Left kidney (tissue), 2 donors: ENCODE data around the gene CSNK2B. TPM values are rescaled to one million over a fixed set of nuclear protein-coding genes. Genes with fewer than 3 reads are reported as not detected.

ENCODE experiments used
- DNase-seq: peaks from one replicate; pipeline ENCODE4 v3.0.0-alpha.2; 2013
- polyA plus RNA-seq: library from polyadenylated mRNA; unstranded; fragments of 120-200 nt; gene quantifications from one replicate; pipeline ENCODE4 v1.2.1, GENCODE V29; 2013; ENCODE audit not compliant: insufficient read length

CSNK2B gene
- polyA plus RNA-seq, 1 donor, result 237 TPM

DNA sequence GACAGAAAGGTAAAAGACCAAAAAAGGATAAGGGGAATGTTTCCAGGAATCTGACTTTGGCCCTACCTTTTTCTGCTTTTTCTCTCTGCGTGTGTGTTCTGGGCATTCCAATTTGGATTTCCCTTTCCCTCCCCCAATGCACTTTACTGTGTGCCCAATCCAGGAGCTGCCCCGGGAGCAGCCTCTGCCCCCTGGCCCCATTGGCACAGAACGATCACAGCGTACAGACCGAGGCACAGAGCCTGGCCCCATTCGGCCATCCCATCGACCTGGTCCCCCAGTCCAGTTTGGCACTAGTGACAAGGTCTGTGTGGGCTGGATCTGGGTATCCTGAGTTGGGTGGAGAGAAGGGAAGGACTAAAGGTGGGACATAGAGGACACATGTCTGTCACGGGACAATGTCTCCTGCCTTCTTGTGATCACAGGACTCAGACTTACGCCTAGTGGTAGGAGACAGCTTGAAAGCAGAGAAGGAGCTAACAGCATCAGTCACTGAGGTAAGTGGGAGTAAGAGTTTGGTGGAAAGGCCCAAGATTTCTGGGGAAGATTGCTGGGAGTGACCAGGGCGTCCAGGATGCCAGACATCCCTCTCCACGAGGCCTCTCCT is 30.8 kb upstream of the CSNK2B start:
- DNase-seq, result no peak

DNA sequence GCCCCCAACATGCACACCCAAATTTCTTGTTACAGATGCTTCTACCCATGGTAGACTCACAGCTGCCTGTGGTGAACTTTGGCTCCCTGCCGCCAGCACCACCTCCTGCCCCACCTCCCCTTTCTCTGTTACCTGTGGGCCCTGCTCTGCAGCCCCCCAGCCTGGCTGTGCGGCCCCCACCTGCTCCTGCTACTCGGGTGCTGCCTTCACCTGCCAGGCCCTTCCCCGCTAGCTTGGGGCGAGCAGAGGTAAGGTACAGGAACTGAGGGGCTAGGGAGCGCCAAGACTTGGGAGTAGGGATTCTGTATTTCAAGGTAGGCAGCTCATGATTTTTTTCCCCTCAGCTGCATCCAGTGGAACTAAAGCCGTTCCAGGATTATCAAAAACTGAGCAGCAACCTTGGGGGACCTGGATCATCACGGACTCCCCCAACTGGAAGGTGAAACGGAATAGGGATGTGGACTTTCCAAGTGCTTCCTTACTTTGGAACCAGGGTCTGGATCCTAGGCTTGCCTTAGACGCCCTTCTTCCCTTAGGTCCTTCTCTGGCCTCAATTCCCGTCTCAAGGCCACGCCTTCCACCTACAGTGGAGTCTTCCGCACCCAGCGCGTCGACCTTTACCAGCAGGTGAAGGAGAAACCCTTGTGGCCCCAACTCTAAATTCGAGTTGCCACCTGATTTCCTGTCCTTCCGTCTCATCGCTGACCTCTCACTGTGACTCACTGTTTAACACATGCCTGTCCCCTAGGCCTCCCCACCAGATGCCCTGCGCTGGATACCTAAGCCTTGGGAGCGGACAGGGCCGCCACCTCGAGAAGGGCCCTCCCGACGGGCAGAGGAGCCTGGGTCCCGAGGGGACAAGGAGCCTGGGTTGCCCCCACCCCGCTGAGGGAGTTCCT is 28.9 kb upstream of the CSNK2B start:
- no peak for DNase-seq

DNA sequence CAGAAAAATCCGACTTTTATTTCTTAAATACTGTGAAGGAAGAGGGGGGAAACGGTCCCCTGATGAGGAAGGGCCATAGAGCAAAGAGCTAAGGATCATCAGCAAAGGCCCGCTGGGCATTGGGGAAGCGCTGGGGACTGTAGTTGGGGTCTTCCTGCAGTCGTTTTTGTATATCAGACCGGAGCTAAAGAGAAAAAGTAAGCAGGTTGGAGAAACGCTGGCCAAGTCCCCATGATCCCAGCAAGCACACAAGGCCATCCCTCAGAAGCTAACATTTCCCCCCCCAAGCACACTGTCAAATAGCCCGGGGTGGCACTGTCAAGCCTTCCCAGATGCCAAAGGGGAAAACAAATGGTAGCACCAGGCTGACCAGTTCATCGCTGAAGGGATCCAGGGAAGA is 26.8 kb upstream of the CSNK2B start:
- DNase-seq, result no peak

DNA sequence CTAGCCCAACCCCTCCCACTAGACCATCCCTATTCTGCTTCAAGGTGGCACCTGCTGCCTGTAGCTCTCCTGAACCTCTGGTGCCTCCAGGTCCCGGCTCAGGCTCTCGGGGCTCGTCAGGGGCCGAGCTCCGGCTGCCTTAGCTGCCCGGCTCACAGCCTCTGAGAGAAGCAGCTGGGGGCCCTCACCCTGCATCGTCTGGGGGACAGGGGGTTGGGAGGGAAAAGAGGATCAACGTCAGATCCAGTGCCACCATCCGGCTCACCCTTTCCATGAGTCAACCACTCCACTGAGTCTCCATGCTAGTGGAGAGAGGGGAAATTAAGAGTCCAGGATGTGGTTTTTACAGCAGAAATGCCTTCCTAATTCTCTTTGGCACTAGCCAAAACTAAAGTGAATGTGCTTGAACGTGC is 26.4 kb upstream of the CSNK2B start:
- DNase-seq, result no peak

DNA sequence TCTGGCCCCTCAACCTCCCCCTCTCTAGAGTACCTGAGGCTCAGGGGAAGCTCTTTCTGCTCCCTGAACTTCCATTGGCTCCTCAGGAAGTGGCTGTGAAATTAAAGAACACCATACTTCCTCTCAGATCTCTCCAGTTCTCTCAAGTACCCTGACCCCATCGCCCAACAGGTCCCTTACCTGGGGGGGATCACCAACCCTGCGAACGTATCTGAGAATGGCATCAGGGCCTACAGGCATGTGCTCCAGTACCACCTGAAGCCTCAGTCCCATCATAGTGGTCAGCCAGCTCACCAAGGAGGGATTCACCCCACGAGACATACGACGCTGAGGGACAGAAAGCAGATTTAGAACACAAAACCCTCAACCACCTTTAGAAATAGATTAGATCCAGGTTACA is 25.3 kb upstream of the CSNK2B start:
- DNase-seq, result no peak

DNA sequence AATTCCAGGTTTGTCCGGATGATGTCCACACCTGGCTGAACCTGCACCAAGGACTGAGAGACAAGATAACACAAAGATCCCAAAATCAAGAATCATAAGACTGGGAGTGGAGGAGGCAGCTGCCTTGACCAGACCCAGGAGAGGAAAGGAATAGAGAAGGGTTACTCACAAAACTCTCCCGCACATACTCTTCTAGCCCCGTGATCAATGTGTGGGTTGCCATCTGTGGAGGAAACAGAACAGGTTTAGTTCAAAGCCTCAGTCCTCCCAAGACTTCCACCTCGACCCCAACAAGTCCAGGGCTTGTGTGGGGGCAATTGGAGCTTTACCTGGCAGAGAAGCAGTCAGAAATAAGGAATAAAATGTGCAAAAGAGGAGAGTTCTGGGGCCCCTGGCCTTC is 24.5 kb upstream of the CSNK2B start:
- DNase-seq, result no peak

DNA sequence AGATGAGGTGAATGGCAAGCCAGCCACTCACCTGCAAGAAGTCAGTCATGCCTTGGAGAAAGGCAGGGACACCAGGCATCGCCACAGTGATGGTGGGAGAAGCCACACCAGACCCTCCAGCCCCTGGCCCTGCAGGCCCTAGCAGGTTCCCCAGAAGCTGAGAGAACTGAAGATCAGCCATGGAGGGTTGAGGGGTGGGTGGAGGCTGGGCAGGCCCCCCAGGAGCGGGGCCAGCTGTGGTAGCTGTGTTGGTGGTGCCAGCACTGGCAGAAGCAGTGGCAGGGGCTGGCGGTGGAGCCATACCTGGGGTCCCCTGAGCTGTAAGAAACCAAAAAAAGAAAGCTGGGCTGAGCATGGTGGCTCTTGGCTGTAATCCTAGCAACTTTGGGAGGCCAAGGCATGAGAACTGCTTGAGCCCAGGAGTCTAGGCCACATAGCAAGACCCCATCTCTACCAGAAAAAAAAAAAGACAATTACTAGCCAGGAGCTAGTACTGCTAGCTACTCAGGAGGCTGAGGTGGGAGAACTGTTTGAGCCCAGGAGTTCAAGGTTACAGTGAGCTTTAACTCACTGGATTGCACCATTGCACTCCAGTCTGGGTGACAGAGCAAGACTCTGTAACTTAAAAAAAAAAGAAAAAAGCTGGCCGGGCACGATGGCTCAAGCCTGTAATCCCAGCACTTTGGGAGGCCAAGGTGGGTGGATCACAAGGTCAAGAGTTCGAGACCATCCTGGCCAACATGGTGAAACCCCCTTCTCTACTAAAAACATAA is 22.9 kb upstream of the CSNK2B start:
- DNase-seq, result no peak

DNA sequence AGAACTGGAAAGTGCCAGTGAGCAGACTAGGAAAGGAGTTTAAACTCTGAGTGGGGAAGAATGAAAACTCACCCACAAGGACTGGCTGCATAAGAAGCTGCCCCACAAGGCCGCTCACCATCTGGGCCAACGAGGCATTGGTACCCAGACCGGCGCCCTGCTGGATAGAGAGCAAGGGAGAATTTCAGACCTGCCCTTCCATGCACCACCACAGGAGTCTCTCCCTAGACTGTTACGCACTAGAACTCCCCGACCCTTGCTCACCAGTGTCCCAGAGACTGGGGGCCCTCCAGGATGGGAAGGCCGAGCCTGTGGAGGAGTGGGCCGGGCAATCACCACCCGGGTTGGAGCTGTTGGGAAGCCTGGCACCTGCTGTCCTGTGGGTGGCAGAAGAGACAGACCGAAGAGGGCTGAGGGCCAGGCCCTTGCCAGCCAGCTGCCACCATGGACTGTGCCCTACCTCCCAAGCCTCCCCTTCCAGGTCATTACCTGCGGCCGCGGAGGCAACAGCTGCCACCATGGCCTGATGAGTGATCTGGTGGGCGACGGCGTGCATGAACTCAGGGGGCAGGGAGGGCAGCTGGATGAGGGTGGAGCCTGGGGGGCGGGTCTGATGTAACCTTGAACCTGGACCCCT is 21.9 kb upstream of the CSNK2B start:
- DNase-seq, result no peak

DNA sequence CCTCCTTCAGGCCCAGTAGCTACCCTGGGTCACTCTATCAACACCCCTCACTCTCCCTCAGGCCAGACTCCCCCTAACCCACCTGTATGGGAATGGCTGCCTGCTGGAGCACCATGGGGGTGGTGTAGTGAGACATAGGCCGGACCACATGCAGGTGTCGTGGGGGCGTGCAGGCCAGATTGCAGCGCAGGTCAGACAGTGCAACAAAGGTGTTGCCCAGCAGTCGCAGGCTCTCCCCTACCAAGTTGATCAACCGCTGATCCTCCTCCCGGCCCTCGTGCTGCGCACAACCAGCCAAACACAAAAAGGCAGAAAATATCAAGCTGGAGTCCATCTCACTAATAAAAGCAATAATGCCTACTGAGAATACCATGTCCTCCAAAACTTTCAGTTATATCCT is 20.6 kb upstream of the CSNK2B start:
- no peak for DNase-seq

DNA sequence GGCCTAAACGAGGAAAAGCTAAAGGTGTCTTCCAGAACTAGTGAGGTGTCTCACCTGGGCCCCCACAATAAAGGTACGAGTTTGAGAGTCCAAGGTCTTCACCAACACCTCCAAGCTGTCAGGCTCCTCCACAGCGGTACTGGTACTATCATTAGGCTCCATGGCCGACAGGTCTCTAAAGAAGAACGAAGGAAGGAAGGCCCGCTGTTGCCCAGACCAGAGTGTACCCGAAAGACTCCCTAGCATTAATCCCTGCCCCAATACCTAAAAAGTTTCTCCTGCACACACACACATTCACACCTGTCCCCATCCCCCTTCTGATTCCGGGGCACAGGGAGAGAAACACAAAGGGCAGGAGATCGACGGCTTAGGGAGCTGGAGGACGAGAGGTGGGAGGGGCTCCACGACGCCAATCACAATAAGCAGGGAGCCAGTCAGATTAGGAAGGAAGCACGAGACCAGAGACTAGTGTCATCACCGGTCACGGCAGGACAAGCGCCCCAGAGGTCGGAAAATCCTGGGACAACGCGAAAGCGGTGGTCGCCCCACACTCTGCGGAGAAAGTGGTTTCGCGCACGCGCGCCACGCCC is 14.2 kb upstream of the CSNK2B start:
- peak; percentile 57 for DNase-seq

DNA sequence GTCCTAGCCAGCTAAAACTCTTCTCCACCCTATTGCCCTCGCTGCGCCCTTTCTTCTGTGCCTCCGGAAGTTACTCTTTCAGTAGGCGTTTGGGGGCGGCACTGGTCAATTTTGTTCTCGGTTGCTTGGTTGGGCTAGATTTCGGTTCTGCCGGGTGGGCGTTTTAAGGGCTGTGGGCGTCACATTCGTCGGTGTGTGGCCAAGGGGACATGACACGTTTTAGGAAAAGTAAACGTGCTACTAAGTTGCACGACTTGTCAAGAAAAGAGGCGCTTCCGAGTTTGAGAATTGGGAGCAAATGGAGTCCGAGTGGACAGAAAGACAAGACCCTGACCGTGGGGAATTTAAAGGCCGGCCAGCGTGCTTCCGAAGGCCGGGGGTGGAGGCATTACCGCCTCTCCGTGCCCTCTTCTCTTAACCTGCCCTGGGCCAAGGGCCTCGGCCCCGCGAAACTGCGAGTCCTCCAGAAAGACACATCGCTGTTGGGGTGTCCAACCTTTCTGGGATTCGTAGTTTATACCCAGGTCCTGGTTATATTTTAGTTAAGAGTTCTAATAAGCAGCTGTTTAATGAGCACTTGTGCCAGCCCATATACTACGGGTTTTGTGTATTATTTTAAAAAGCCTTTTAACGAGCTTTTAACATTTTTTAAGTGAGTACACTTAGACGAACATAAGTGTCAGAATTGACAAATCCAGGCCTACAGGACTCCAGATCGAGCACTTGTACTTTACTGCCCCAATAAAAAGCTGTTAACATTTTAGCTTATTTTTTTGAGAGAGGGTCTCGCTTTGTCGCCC is 12.8 kb upstream of the CSNK2B start:
- DNase-seq, result no peak

DNA sequence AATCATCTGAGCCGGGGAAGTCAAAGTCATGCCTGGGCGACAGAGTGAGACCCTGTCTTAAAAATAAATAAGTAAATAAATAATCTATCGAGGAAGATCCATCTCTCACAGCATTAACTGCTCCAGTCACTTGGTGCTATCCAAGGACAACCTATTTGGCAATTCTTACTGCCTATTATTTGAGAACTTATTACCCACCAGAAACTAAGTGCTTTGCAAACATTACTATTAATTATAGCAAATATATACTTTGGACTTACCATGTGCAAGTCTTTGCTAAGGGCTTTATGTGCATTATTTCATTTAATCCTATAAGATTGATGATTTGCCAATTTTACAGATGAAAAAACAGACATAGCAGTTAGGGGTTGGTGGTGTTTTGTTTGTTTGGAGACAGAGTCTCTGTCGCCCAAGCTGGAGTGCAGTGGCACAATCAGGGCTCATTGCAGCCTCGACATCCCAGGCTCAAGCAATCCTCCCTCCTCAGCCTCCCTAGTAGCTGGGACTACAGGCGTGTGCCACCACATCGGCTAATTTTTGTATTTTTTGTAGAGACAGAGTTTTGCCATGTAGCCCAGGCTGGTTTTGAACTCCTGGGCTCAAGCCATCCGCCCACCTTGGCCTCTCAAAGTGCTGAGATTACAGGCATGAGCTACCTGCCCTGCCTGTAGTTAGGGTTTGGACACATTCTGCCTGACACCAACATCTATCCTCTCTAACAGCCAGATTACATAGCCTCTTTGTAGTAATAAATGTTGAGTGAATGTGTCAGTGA is 11.1 kb upstream of the CSNK2B start:
- DNase-seq, result no peak

DNA sequence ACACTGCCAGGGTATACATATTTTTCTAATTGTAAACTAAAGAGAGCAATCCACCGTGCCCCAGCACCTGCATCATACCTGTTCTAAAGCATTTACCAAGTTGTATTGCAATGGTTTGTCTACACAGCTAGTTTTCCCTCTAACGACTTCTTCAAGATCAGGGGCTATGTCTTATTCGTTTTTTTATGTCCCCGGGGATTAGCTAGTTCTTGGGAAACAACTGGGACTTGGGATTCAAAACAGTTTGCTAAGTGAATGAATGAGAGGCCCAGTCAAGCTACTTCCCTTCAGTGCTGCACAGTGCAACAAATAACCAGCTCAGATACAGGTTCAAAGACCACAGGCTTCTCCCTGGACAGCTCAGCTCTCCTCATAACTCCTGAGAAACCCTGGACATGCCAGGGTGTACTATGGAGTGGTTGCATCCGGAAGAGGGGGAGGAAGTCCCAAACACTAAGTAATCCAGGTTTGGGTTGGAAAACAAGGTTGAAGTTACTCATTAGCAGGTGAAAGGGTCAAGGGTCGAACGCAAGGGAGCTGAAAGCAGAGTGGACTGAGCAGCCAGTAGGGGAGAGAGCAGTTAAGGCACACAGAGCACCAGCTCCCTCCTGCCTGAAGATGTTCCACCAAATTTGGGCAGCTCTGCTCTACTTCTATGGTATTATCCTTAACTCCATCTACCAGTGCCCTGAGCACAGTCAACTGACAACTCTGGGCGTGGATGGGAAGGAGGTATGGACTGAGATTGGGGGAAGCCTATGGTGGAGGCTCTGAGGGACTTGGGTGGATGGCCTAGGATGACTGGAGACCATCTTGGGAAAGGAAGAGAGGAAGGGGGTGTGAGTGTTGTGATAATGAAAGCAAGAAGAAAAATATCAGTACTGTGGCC is 10.3 kb upstream of the CSNK2B start, which contains the start of gene APOM:
APOM (plus strand) TSS at position 546 of the 889 bp plus-strand sequence; CDS start at position 619, 73 bp downstream.
- no peak for DNase-seq

DNA sequence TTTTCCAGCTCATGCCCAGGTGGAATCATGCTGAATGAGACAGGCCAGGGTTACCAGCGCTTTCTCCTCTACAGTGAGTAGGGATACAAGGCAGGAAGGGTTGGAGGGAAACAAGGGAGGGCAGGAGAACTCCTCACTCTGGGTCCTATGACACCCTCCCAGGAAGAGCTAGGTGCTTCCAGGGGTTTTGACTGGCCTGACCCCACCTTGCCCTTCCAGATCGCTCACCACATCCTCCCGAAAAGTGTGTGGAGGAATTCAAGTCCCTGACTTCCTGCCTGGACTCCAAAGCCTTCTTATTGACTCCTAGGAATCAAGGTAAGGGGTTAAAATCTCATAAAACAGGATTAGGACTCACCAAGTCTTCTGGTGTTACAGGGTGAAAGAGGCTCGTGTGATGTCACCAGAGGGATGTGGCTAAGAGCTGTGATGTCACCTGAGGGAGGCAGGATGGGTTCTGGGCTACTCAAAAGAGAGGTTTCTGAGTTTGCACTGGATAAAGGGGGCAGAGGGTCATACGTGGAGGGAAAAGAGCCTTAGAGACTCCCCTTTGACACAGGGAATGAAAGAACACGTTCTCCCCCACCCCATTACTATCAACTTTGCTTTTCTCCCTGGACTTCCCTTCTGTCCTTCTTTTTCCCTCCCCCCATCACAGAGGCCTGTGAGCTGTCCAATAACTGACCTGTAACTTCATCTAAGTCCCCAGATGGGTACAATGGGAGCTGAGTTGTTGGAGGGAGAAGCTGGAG is 8.3 kb upstream of the CSNK2B start:
- DNase-seq, result no peak

DNA sequence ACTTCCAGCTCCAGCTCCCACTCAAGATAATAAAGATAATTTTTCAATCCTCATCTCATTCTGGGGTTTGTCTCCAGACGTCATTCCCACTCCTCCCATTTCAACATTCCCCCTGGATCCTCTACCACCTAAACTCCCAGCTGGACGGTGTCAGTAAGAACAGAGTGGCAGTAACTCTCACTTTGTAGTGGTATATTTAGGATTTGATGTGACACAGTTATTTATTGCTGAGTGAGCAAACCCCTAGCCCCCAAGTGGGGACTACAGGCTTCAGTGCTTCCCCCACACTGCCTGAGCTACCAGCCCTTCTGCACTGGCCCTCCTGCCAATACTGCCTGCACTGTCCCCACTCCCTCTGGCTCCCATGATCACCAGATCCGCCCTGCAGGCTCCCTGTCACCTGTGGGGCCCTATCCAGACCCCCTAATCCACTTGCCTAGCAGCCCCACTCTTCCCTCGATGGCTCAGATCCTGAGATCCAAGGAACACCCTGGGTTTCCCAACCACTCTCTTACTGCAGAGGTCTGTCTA is 7.7 kb upstream of the CSNK2B start:
- DNase-seq, result no peak

DNA sequence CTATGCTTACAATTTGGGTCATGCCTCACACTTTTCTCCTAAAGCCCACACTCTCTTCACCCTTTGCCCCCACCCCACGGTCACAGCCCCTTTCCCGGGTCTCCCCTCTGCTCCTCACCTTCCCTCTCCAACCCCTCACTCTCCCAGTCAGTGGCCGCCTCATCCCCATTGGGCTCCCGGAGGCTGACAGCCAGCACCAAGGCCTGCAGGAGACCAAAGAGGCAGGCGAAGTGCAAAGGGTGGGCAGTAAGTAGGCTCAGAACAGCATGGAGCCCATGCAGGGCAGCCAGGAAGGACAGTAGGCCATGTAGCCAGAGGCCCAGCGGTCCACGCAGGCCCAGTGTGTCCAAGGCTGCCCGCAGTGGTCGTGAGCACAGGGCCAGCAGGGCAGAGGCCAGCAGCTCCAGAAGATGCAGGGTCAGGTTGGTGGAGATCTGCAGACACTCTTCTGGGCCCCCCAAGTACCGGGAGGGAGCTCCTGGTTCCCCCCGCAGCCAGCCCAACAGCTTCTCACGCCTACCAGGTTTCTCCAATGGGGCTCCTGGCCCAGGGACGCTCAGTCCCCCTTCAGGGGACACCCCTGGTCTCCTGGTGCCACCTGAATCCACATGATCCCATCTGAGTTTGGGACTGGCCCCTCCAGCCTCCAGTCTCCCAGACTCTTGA is 6.8 kb upstream of the CSNK2B start:
- no peak for DNase-seq

DNA sequence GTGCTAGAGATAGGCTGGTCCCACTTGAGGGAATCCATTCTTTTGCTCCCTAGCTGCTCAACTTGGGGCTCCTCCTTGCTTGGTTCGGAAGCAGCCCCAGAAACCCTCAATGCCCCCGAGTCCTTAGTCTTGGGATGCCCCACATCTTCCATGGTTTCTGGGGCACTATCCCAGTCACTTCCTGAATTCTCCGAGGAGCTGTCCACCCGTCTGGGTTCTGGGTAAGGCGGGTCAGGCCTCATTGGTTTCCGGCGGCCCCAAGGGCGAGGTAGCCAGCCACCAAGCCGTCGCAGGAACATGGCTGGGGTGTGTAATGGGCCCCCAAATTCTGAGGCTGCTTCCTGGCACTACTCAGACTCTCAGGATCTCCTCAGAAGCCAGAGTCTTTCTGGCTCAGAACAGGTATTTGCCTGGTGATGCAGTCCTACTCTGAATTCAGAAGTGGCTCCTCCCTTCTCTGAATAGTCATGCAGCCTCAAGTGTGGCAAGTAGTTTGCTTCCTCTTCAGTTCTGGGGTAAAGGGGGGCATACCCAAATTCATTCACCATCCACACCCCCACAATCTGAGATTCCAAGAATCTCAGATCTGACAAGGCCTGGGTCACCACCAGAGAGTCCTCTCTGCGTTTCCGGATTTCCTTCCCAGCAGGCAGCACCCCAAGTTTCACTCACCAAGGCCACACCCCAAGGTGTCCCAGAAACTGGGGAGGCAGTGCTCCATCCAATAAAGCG is 6.1 kb upstream of the CSNK2B start:
- DNase-seq, result no peak
